IPS-20b (cell line): ENCODE results near the gene NDUFB5.

ENCODE experiments used
- H3K27ac ChIP-seq: one replicate; pipeline ENCODE4 v1.5.1; 2013; ENCODE audit warnings: low read length
- H3K27me3 ChIP-seq: 2 replicates; pipeline ENCODE4 v1.6.1; 2013; ENCODE audit warnings: mild to moderate bottlenecking, low read length, inconsistent platforms; ENCODE audit not compliant: insufficient read depth
- H3K36me3 ChIP-seq: 2 replicates; pipeline ENCODE4 v1.6.1; 2013; ENCODE audit warnings: low read depth, mild to moderate bottlenecking, inconsistent platforms, low read length, moderate library complexity; ENCODE audit not compliant: insufficient read depth
- H3K4me1 ChIP-seq: 2 replicates; pipeline ENCODE4 v1.6.1; 2013; ENCODE audit warnings: mild to moderate bottlenecking, control low read depth, inconsistent platforms, low read length, moderate library complexity; ENCODE audit not compliant: insufficient read depth
- H3K4me3 ChIP-seq: 2 replicates; pipeline ENCODE4 v1.5.1; 2013; ENCODE audit warnings: mild to moderate bottlenecking, low read length, inconsistent platforms
- H3K9ac ChIP-seq: 2 replicates; pipeline ENCODE4 v1.6.1; 2013; ENCODE audit warnings: low read depth, mild to moderate bottlenecking, inconsistent platforms, low read length, moderate library complexity
- H3K9me3 ChIP-seq: 2 replicates; pipeline ENCODE4 v1.6.1; 2013; ENCODE audit warnings: mild to moderate bottlenecking, low read depth, low read length, inconsistent platforms; ENCODE audit not compliant: insufficient read depth

Gene NDUFB5

GRCh38 chr3:179604321-179605078, at the start of gene NDUFB5, which contains the start of gene MRPL47:
Gene NDUFB5 (plus strand): TSS chr3:179604794. CDS start chr3:179604816, 22 bp downstream.
Gene MRPL47 (minus strand): TSS chr3:179604638. CDS start chr3:179604624, 14 bp downstream.
- Histone ChIP-seq H3K9me3 (no peaks in the 10 kb centered on the region), H3K27me3 (no peaks in the 10 kb centered on the region), H3K4me1 (no peaks in the 10 kb centered on the region), H3K9ac (peak within 1 kb of the TSS; percentile 82), H3K27ac (peak within 1 kb of the TSS; percentile 67), H3K4me3 (peak within 1 kb of the TSS; percentile 80), H3K36me3 (peaks cover 44% of the 10 kb centered on the region)

- no peak overlapping the region for H3K4me3 ChIP-seq
- H3K27ac ChIP-seq: no peak overlapping the region
- H3K9me3 ChIP-seq: no peaks in the 10 kb centered on the region
- H3K36me3 ChIP-seq: no peaks in the 10 kb centered on the region
- H3K27me3 ChIP-seq: no peaks in the 10 kb centered on the region
- peaks cover under 1% of the 10 kb centered on the region; the same call in 1 of the 2 replicates for H3K4me1 ChIP-seq
- no peak overlapping the region for H3K9ac ChIP-seq
Measured at GRCh38 chr3:179558742-179559364, 45.7 kb upstream of the NDUFB5 start.

- H3K27me3 ChIP-seq: no peaks in the 10 kb centered on the region
Measured at GRCh38 chr3:179560791-179561190, 43.8 kb upstream of the NDUFB5 start.

GRCh38 chr3:179562591-179563270, 41.9 kb upstream of the NDUFB5 start, which contains the start of gene ACTL6A:
Gene ACTL6A (plus strand): TSS chr3:179562926. CDS start chr3:179563093, 167 bp downstream.
- Histone ChIP-seq H3K27me3 (no peaks in the 10 kb centered on the region), H3K36me3 (no peaks in the 10 kb centered on the region), H3K9me3 (no peaks in the 10 kb centered on the region), H3K27ac (peak within 1 kb of the TSS; percentile 72), H3K4me3 (peak within 1 kb of the TSS; percentile 83), H3K9ac (peak within 1 kb of the TSS; percentile 94), H3K4me1 (peaks cover 7% of the 10 kb centered on the region; the same call in 1 of the 2 replicates)

More at GRCh38 chr3:179560791-179561190, 43.8 kb upstream of the NDUFB5 start:
- H3K9me3 ChIP-seq: no peaks in the 10 kb centered on the region
- H3K9ac ChIP-seq: no peak overlapping the region
- H3K27ac ChIP-seq: no peak overlapping the region
- no peak overlapping the region for H3K4me3 ChIP-seq
- no peaks in the 10 kb centered on the region for H3K36me3 ChIP-seq
- peaks cover 7% of the 10 kb centered on the region; the same call in 1 of the 2 replicates for H3K4me1 ChIP-seq

GRCh38 chr3:179563271-179563783, 41.3 kb upstream of the NDUFB5 start:
- H3K9me3 ChIP-seq: no peaks in the 10 kb centered on the region
- H3K4me1 ChIP-seq: peaks cover 7% of the 10 kb centered on the region; the same call in 1 of the 2 replicates
- peak overlapping the region; percentile 94 for H3K9ac ChIP-seq
- no peaks in the 10 kb centered on the region for H3K27me3 ChIP-seq
- H3K4me3 ChIP-seq: peak overlapping the region; percentile 83
- H3K27ac ChIP-seq: no peak overlapping the region
- no peaks in the 10 kb centered on the region for H3K36me3 ChIP-seq

- Histone ChIP-seq H3K4me1 (peaks cover 7% of the 10 kb centered on the region; the same call in 1 of the 2 replicates), H3K36me3 (peaks cover 12% of the 10 kb centered on the region), H3K4me3 (no peak overlapping the region), H3K9me3 (no peaks in the 10 kb centered on the region), H3K27ac (no peak overlapping the region), H3K9ac (no peak overlapping the region), H3K27me3 (no peaks in the 10 kb centered on the region)
Measured at GRCh38 chr3:179565496-179565895, 39.1 kb upstream of the NDUFB5 start.

GRCh38 chr3:179580992-179581391, 23.6 kb upstream of the NDUFB5 start:
- Histone ChIP-seq H3K4me3 (no peak overlapping the region), H3K27me3 (no peaks in the 10 kb centered on the region), H3K27ac (no peak overlapping the region), H3K9ac (no peak overlapping the region), H3K36me3 (peaks cover 98% of the 10 kb centered on the region), H3K4me1 (no peaks in the 10 kb centered on the region), H3K9me3 (no peaks in the 10 kb centered on the region)

GRCh38 chr3:179589143-179589542, 15.5 kb upstream of the NDUFB5 start:
- H3K9me3 ChIP-seq: no peaks in the 10 kb centered on the region
- no peaks in the 10 kb centered on the region for H3K4me1 ChIP-seq
- no peak overlapping the region for H3K4me3 ChIP-seq
- H3K36me3 ChIP-seq: peaks cover 100% of the 10 kb centered on the region
- no peaks in the 10 kb centered on the region for H3K27me3 ChIP-seq
- no peak overlapping the region for H3K27ac ChIP-seq
- no peak overlapping the region for H3K9ac ChIP-seq

- Histone ChIP-seq H3K4me3 (no peak overlapping the region), H3K9me3 (no peaks in the 10 kb centered on the region), H3K27ac (no peak overlapping the region), H3K4me1 (no peaks in the 10 kb centered on the region), H3K27me3 (no peaks in the 10 kb centered on the region), H3K36me3 (peaks cover 97% of the 10 kb centered on the region), H3K9ac (no peak overlapping the region)
Measured at GRCh38 chr3:179590669-179591068, 13.9 kb upstream of the NDUFB5 start.

- H3K4me1 ChIP-seq: no peaks in the 10 kb centered on the region
- no peaks in the 10 kb centered on the region for H3K9me3 ChIP-seq
- no peak overlapping the region for H3K4me3 ChIP-seq
- H3K36me3 ChIP-seq: peaks cover 97% of the 10 kb centered on the region
- no peak overlapping the region for H3K27ac ChIP-seq
- H3K9ac ChIP-seq: no peak overlapping the region
- H3K27me3 ChIP-seq: no peaks in the 10 kb centered on the region
Measured at GRCh38 chr3:179591313-179591712, 13.3 kb upstream of the NDUFB5 start.

GRCh38 chr3:179599531-179599930, 5.1 kb upstream of the NDUFB5 start:
- Histone ChIP-seq H3K9ac (no peak overlapping the region), H3K27me3 (no peaks in the 10 kb centered on the region), H3K36me3 (peaks cover 84% of the 10 kb centered on the region), H3K4me1 (no peaks in the 10 kb centered on the region), H3K4me3 (no peak overlapping the region), H3K9me3 (no peaks in the 10 kb centered on the region), H3K27ac (no peak overlapping the region)
